ENCODE measurements around the gene MARK3. TPM values are rescaled to one million over a fixed set of nuclear protein-coding genes. Genes with fewer than 3 reads are reported as not detected.
"Not testable (repeated sequence)": the region's sequence is repeated elsewhere in the genome, so short reads cannot be mapped to it uniquely, and the experiment has no call there.

MARK3 gene
- polyA plus RNA-seq, 1 donor (not counting 4 experiments of a cell fraction or from before 2014, with no cell fraction given) = 133 TPM

- Histone ChIP-seq H3K4me3 (ENCODE audit: control insufficient read depth in 2 of 3, extremely low read depth in 1 of 3, insufficient read depth in 2 of 3, low read depth in 1 of 3, low read length in 3 of 3) (peak overlapping the region in 1 of 3 experiments; percentile 19), H3K36me3 (ENCODE audit: control insufficient read depth in 2 of 2, extremely low read depth in 1 of 2, insufficient read depth in 2 of 2, low read length in 2 of 2) (no peaks in the 10 kb centered on the region), H3K9ac (ENCODE audit: control insufficient read depth, extremely low read depth, insufficient read depth, low read length) (no peak overlapping the region), H3K9me3 (ENCODE audit: control insufficient read depth, low read depth, low read length) (no peaks in the 10 kb centered on the region), H3K4me1 (ENCODE audit: control insufficient read depth, extremely low read depth, insufficient read depth, low read length) (peaks cover 35% of the 10 kb centered on the region), H2AFZ (ENCODE audit: control insufficient read depth, low read length) (peak overlapping the region; percentile 38), H3K9me1 (ENCODE audit: control insufficient read depth, extremely low read depth, insufficient read depth, low read length) (peaks cover 3% of the 10 kb centered on the region), H3K4me2 (ENCODE audit: control insufficient read depth, extremely low read depth, insufficient read depth, low read depth, low read length) (peak overlapping the region; percentile 66), H3K79me2 (ENCODE audit: control insufficient read depth, insufficient read depth, low read length) (no peaks in the 10 kb centered on the region), H3K27me3 (ENCODE audit: control insufficient read depth, extremely low read depth, insufficient read depth, low read length) (no peaks in the 10 kb centered on the region), H4K20me1 (ENCODE audit: control insufficient read depth, extremely low read depth, insufficient read depth, low read length) (no peaks in the 10 kb centered on the region), H3K27ac (ENCODE audit: control insufficient read depth, insufficient read depth, low read length) (no peak overlapping the region)
- no peak for TF ChIP-seq CTCF (optimal IDR thresholded peaks at IDR 0.05 in 1 of 3, IDR thresholded peaks at IDR 0.05 in 1 of 3, conservative IDR thresholded peaks at IDR 0.05 in 1 of 3; ENCODE audit: extremely low read depth in 1 of 3, insufficient read depth in 2 of 3, low read length in 3 of 3)
- TF ChIP-seq EZH2 (IDR thresholded peaks at IDR 0.05; ENCODE audit: low read length) = no peak
- dilution Hi-C loops (cut with MboI; ENCODE audit: extremely low pct_ligation_motif_present, low sequenced_read_pairs) = no loop called here
- DNase-seq (ENCODE audit: low read depth, low spot score) = no peak
- FAIRE-seq = no peak
Observed at GRCh38 chr14:103356024-103356682, 29.1 kb upstream of the MARK3 start.

- DNase-seq (ENCODE audit: low read depth, low spot score); H3K27ac ChIP-seq (ENCODE audit: control insufficient read depth, insufficient read depth, low read length); H3K4me2 ChIP-seq (ENCODE audit: control insufficient read depth, extremely low read depth, insufficient read depth, low read depth, low read length); H3K9ac ChIP-seq (ENCODE audit: control insufficient read depth, extremely low read depth, insufficient read depth, low read length); dilution Hi-C loops (cut with MboI; ENCODE audit: extremely low pct_ligation_motif_present, low sequenced_read_pairs); H3K9me1 ChIP-seq (ENCODE audit: control insufficient read depth, extremely low read depth, insufficient read depth, low read length); H3K36me3 ChIP-seq (ENCODE audit: control insufficient read depth in 2 of 2, extremely low read depth in 1 of 2, insufficient read depth in 2 of 2, low read length in 2 of 2); H3K79me2 ChIP-seq (ENCODE audit: control insufficient read depth, insufficient read depth, low read length); H3K9me3 ChIP-seq (ENCODE audit: control insufficient read depth, low read depth, low read length); FAIRE-seq; H3K27me3 ChIP-seq (ENCODE audit: control insufficient read depth, extremely low read depth, insufficient read depth, low read length); H3K4me3 ChIP-seq (ENCODE audit: control insufficient read depth in 2 of 3, extremely low read depth in 1 of 3, insufficient read depth in 2 of 3, low read depth in 1 of 3, low read length in 3 of 3); H4K20me1 ChIP-seq (ENCODE audit: control insufficient read depth, extremely low read depth, insufficient read depth, low read length): not testable (repeated sequence)
- peaks cover 47% of the 10 kb centered on the region for H3K4me1 ChIP-seq (ENCODE audit: control insufficient read depth, extremely low read depth, insufficient read depth, low read length)
- H2AFZ ChIP-seq (ENCODE audit: control insufficient read depth, low read length) = peak overlapping the region; percentile 12
Observed at GRCh38 chr14:103357552-103357951, 27.7 kb upstream of the MARK3 start.

DNA sequence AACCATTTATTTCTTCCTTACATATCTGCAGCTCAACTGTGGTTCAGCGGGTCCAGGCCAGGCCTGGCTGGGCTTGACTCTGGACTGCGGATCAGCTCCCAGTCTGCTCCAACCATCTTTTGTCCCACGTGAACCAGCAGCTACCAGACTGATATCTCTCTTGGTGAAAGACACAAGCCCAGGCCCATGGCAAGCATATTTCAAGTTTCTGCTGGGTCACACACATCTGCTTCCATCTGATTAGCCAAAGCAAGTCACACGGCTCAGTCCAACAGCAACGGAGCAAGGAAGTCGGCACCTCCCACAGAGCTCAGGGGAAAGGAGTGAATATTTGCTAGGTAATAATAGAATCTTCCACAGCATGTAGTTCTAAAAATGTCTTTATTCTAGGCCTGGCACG, 24.7 kb upstream of the MARK3 start:
- dilution Hi-C loops (cut with MboI; ENCODE audit: extremely low pct_ligation_motif_present, low sequenced_read_pairs) = no loop called here
- FAIRE-seq (no peak), DNase-seq (ENCODE audit: low read depth, low spot score) (no peak)
- Histone ChIP-seq H3K9me3 (ENCODE audit: control insufficient read depth, low read depth, low read length) (peaks cover 5% of the 10 kb centered on the region), H3K4me2 (ENCODE audit: control insufficient read depth, extremely low read depth, insufficient read depth, low read depth, low read length) (no peak overlapping the region), H2AFZ (ENCODE audit: control insufficient read depth, low read length) (peak overlapping the region; percentile 56), H4K20me1 (ENCODE audit: control insufficient read depth, extremely low read depth, insufficient read depth, low read length) (no peaks in the 10 kb centered on the region), H3K4me3 (ENCODE audit: control insufficient read depth in 2 of 3, extremely low read depth in 1 of 3, insufficient read depth in 2 of 3, low read depth in 1 of 3, low read length in 3 of 3) (no peak overlapping the region), H3K27me3 (ENCODE audit: control insufficient read depth, extremely low read depth, insufficient read depth, low read length) (no peaks in the 10 kb centered on the region), H3K36me3 (ENCODE audit: control insufficient read depth in 2 of 2, extremely low read depth in 1 of 2, insufficient read depth in 2 of 2, low read length in 2 of 2) (no peaks in the 10 kb centered on the region), H3K27ac (ENCODE audit: control insufficient read depth, insufficient read depth, low read length) (no peak overlapping the region), H3K9ac (ENCODE audit: control insufficient read depth, extremely low read depth, insufficient read depth, low read length) (no peak overlapping the region), H3K4me1 (ENCODE audit: control insufficient read depth, extremely low read depth, insufficient read depth, low read length) (peaks cover 37% of the 10 kb centered on the region), H3K79me2 (ENCODE audit: control insufficient read depth, insufficient read depth, low read length) (no peaks in the 10 kb centered on the region), H3K9me1 (ENCODE audit: control insufficient read depth, extremely low read depth, insufficient read depth, low read length) (no peaks in the 10 kb centered on the region)
- TF ChIP-seq EZH2 (IDR thresholded peaks at IDR 0.05; ENCODE audit: low read length) = no peak
- no peak for TF ChIP-seq CTCF (optimal IDR thresholded peaks at IDR 0.05 in 1 of 3, IDR thresholded peaks at IDR 0.05 in 1 of 3, conservative IDR thresholded peaks at IDR 0.05 in 1 of 3; ENCODE audit: extremely low read depth in 1 of 3, insufficient read depth in 2 of 3, low read length in 3 of 3)
